Inferior parietal cortex (tissue), 1 donor: ENCODE data around the gene RSRC1.
A peak's percentile ranks its signal among the peaks of the same experiment; 100 is the strongest.
"Not testable (repeated sequence)": the region's sequence is repeated elsewhere in the genome, so short reads cannot be mapped to it uniquely, and the experiment has no call there.

ENCODE experiments used
- DNase-seq: peaks from one replicate; pipeline ENCODE4 v3.0.0-alpha.2; 2016; ENCODE audit errors: extremely low spot score

The RSRC1 gene

GRCh38 chr3:158522221-158523136 is 412.6 kb downstream of the RSRC1 start:
- DNase-seq, result no peak

GRCh38 chr3:158528076-158528674 is 418.3 kb downstream of the RSRC1 start:
- DNase-seq, result no peak

- no peak for DNase-seq
These were observed 421.4 kb downstream of the RSRC1 start for GRCh38 chr3:158531334-158531733.

DNA sequence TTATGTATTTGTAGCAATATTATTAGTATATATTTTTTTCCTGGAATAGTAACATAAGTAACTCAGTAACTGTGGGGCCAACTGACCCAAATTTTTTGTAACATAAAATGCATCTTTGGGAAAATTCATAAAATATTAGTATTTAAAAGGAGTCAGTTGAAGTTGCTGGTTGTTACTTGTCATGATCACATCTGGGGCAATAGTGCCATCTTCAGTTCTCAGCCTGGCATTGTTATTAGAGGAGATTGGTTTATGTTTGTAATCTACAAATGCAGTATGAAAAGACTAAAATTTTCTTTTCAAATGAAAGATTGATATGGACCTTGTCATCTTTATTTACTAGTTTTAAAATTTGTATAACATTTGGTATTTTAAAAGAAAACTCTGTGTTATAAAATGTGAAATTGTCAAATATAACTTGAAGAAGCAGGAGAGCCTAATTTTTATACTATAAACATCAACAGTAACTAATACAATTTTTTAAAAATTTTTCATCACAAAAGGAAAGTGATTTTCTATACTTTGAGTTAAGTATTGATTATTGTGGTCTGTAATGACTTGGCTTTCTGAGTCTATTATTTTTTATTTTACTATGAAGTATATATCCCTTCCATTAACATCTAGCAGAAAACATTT is 422.3 kb downstream of the RSRC1 start:
- peak; percentile 50 for DNase-seq

DNA sequence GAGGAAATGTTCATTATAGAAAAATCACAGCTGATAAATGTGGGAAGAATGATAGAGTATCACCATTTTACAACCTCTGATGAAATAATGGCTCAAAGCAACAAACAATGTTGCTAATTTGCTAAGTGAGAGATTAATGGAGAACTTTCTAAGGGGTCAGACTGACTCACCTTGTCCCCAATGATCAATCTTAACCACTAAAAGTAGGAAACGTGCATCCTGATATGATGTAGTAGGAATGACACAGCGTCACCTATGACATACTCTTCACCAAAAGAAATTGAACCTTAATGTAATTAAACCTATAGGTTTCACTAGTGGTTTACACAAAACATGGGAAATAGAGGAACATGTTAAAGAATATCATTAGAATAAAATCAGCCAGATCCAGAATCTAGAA is 426.0 kb downstream of the RSRC1 start:
- no peak for DNase-seq

DNA sequence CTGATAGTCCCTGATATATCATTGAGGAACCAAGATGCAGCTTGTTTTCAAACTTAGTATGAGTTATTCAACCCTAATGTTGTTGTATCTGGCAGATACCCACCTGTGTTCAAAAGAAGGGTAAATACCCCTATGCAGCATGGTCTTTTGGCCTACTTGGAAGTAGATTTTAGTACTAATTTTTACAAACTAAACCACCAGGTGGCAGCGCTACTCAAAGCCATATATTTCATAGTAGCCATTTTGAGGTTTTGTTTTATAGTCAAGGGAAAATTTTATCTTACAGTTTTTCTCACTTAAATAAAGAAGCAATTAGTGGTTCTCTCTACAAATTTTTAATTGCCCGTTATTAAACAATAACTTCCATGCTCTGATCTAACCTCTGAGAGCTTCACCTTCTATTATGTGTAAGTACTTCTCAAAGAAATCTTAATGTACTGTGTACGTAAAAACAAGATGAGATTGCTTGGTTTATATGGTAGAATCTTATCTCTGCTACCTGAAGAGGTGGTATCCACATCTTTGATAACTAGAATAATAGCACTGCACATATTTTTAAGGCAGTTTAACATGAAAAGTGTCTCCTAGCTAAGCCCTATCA is 429.6 kb downstream of the RSRC1 start:
- DNase-seq, result peak; percentile 44

GRCh38 chr3:158540066-158540465 is 430.2 kb downstream of the RSRC1 start:
- no peak for DNase-seq

GRCh38 chr3:158548691-158549090 is 438.8 kb downstream of the RSRC1 start:
- DNase-seq, result no peak

DNA sequence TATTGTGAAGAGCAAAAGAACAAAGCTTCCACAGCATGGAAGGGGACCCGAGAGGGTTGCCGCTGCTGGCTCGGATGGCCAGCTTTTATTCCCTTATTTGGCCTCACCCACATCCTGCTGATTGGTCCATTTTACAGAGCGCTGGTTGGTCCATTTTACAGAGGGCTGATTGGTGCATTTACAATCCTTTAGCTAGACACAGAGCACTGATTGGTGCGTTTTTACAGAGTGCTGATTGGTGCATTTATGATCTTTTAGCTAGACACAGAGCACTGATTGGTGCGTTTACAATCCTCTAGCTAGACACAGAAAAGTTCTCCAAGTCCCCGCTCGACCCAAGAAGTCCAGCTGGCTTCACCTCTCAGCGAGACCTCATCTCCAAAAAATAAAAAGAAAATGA is 440.0 kb downstream of the RSRC1 start:
- not testable (repeated sequence) for DNase-seq

DNA sequence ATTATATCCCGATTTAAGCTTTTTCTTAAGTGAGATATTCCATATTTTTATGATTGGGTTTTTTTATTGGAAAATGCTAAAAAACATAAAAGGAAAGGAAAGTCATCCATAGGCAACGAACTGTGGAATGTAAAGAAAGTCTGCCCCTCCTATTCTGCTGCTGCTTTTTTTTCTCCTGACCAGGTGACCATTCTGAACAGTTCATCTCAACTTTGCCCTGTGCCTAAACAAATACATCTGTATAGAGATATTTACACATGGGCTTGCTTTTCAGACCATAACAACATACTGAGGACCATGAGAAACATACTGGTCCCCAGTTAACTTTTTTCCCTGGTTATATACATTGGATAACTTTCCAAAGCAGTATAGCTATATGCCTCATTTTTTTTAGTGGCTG is 442.2 kb downstream of the RSRC1 start:
- no peak for DNase-seq

GRCh38 chr3:158559504-158559903 is 449.6 kb downstream of the RSRC1 start:
- no peak for DNase-seq

GRCh38 chr3:158560979-158561378 is 451.1 kb downstream of the RSRC1 start:
- DNase-seq, result no peak

DNA sequence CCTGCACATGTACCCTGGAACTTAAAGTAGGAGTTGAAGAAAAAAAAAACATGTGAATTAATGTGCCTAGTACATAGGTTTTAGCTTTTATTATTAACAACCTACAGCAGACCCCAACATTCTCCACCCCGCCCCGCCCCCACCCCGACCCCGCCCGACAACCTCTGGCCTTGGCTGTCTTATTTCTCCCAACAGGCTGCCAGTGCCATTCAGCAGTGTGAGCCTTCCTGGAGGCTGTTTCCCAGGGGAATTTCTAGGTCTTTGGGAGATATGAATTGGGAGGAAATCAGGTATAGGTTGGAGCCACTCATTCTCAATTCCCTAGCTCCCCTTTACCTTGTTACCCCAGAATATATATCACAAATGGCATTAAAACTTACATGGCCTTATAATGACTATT is 452.8 kb downstream of the RSRC1 start:
- no peak for DNase-seq

DNA sequence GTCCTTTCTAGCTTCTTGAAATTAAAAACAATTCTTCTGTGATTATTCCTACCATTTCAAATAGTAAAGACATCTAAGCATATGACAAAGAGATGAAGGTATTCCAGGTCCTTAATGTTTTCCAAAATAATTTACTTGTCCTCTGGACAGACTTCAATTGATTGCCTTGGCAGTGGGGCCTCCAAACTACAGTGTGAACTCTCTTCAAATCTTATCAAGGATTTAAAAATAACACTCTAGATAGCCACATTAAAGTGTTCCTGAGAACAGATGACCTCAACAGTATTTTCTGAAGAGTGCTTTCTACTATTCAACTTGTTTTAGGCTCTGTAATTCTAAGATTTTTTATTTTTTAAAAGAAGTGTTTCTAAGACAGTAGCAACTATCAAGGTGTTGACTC is 453.2 kb downstream of the RSRC1 start:
- no peak for DNase-seq

- no peak for DNase-seq
These were observed 455.2 kb downstream of the RSRC1 start for GRCh38 chr3:158565076-158565475.

GRCh38 chr3:158568784-158569183 is 458.9 kb downstream of the RSRC1 start:
- DNase-seq, result no peak

DNA sequence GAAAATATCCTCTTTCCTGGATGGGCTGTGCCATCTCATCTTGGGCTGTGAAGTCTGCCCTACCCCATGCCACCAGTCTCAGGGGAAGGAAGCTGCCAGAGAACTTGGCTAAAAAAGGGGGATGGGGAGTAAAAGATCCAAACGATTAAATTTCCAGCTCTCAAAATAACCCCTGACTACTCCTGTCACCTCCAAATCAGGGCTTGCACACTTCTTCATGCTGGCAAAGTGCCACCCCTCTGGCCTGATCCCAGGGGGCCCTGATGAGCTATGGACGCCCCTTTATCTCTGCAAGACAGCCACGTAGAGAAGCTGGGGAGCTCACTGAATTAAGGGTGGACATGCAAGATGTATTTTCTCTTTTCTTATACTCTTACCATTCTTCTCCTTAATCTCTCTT is 459.9 kb downstream of the RSRC1 start:
- DNase-seq, result no peak

GRCh38 chr3:158570999-158571702 is 461.3 kb downstream of the RSRC1 start, which contains the start of gene MLF1:
Gene MLF1 (plus strand): TSS chr3:158571194. CDS start chr3:158571301, 107 bp downstream.
- peak; percentile 96 for DNase-seq

DNA sequence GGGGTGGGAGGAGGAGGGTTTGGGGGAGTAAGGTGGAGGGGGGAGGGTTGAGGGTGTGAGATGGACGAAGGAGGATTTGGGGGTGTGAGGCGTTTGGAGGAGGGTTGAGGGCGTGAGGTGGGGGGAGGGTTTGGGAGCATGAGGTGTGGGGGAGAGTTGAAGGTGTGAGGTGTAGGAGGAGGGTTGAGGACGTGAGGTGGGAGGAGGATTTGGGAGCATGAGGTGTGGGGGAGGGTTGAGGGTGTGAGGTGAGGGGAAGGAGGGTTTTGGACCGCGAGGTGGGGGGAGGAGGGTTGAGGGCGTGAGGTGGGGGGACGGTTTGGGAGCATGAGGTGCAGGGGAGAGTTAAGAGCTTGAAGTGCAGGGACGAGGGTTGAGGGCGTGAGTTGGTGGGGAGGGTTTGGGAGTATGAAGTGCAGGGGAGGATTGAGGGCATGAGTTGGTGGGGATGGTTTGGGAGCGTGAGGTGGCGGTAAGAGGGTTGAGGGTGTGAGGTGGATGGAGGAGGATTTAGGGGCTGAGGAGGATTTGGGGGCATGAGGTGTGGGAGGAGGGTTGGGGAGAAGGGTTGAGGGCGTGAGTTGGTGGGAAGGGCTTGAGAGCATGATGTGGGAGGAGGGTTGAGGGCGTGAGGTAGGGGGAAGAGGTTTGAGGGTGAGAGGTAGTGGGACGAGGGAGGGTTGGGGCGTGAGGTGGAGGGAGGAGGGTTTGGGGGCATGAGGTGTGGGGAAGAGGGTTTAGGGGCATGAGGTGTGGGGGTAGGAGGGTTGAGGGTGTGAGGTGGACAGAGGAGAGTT is 462.3 kb downstream of the RSRC1 start:
- DNase-seq, result no peak

- DNase-seq, result no peak
These were observed 462.8 kb downstream of the RSRC1 start for GRCh38 chr3:158572766-158573060.

DNA sequence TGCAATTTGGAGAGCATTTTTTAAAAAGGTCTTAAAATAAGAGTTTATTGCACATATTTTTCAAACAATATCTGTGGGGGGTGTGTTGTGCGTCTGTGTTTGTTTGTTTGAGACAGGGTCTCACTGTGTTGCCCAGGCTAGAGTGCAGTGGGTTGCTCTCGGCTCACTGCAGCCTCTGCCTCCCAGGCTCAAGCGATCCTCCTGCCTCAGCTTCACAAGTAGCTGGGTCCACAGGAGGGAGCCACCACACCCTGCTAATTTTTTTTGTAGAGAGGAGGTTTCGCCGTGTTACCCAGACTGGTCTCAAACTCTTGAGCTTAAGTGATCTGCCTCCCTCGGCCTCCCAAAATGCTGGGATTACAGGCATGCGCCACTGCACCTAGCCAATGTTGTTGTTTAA is 463.8 kb downstream of the RSRC1 start:
- no peak for DNase-seq
